SK-N-SH (cell line): ENCODE data around the gene ARHGAP8.

Experiments
- CHD2 ChIP-seq: fragments of 150-350 bp; IDR thresholded peaks from 2 replicates; pipeline ENCODE4 v1.6.1; 2018; ENCODE audit warnings: low read length; ENCODE audit not compliant: partially characterized antibody
- CTCF ChIP-seq: fragments of 200-600 bp; sonication (generic); IDR thresholded peaks from 2 replicates; pipeline ENCODE4 v1.6.1; 2017; ENCODE audit warnings: antibody characterized with exemption, mild to moderate bottlenecking, moderate library complexity
- FOXJ3 ChIP-seq: sonication (generic); formaldehyde crosslinking; IDR thresholded peaks from 2 replicates; pipeline ENCODE4 v1.5.1; 2020; ENCODE audit warnings: mild to moderate bottlenecking, missing genetic modification reagents
- MEF2A ChIP-seq: IDR thresholded peaks from 2 replicates; pipeline ENCODE4 v1.4.0; 2012; ENCODE audit warnings: low read depth, borderline replicate concordance
- POLR2AphosphoS5 ChIP-seq: IDR thresholded peaks from 2 replicates; pipeline ENCODE4 v1.6.1; 2012; ENCODE audit warnings: low read depth, low read length
- USF2 ChIP-seq: fragments of 150-350 bp; IDR thresholded peaks from 2 replicates; pipeline ENCODE4 v1.6.1; 2017; ENCODE audit warnings: antibody characterized with exemption, low read length, low read depth, borderline replicate concordance
- YY1 ChIP-seq: IDR thresholded peaks from 2 replicates; pipeline ENCODE4 v1.4.0; 2012; ENCODE audit warnings: low read depth, mild to moderate bottlenecking
- ZBTB33 ChIP-seq: IDR thresholded peaks from 2 replicates; pipeline ENCODE4 v1.4.0; 2012; ENCODE audit warnings: low read depth, borderline replicate concordance

- TF ChIP-seq USF2 (no peak), POLR2AphosphoS5 (no peak), CHD2 (no peak), YY1 (no peak), ZBTB33 (no peak), CTCF (no peak), MEF2A (no peak), FOXJ3 (CRISPR knock-in tag) (no peak)
Measured at GRCh38 chr22:44821741-44822475, 69.5 kb downstream of the ARHGAP8 start.
